GM12878 (cell line): ENCODE data around the gene FAM171A1. TPM values are rescaled to one million over a fixed set of nuclear protein-coding genes. Genes with fewer than 3 reads are reported as not detected.

Experiments used
- ATAC-seq: fragments of 200-7000 bp; cut with Tn5 transposase; 3 replicates; pipeline ENCODE4 v1.9.1; 2020; ENCODE audit warnings: mild to moderate bottlenecking, moderate library complexity
- BruUV-seq: library from RNA; stranded (reverse); fragments of 400-500 nt; replicated peaks from 2 replicates; lab custom pipeline; 2021; lab: Mats Ljungman, UMichigan
- CTCF ChIA-PET: fragments of 300-600 bp; sonication (Branson Sonifier 250); formaldehyde crosslinking; extraction: SDS; loops from one replicate; lab custom pipeline; 2021; ENCODE audit warnings: inconsistent platforms; lab: Yijun Ruan, JAX
- POLR2A ChIA-PET: fragments of 350-600 bp; formaldehyde crosslinking; extraction: SDS; loops from one replicate; lab custom pipeline; 2021; ENCODE audit warnings: inconsistent platforms; lab: Charles Lee
- RAD21 ChIA-PET: fragments of 300-600 bp; sonication (Branson Sonifier 250); formaldehyde crosslinking; loops from one replicate; lab custom pipeline; 2023; ENCODE audit warnings: antibody characterized with exemption; ENCODE audit not compliant: unreplicated experiment; lab: Charles Lee
- SMC1A ChIA-PET: fragments of 300-600 bp; sonication (Branson Sonifier 250); formaldehyde crosslinking; loops from one replicate; lab custom pipeline; 2023; ENCODE audit not compliant: unreplicated experiment, uncharacterized antibody; lab: Charles Lee
- DNase-seq: peaks from one replicate; pipeline ENCODE4 v3.0.0-alpha.2; 2011; ENCODE audit warnings: low read depth, low spot score
- FAIRE-seq: peaks from 3 replicates; lab custom pipeline; 2011; peaks lifted over from hg19 to GRCh38; lab: Jason Lieb, UNC
- H2AFZ ChIP-seq: 2 replicates; pipeline ENCODE4 v1.6.0; 2011; ENCODE audit warnings: low read depth, low read length, control low read depth; ENCODE audit not compliant: control insufficient read depth
- H3K27ac ChIP-seq: 2 replicates; pipeline ENCODE4 v1.5.1; 2011; ENCODE audit warnings: control low read depth; ENCODE audit not compliant: control insufficient read depth, insufficient read depth
- H3K27me3 ChIP-seq, 2 experiments: replicated peaks in 1 of 2; 2 replicates each; pipeline versions ENCODE4 v1.6.0 to v1.6.1; 2011; ENCODE audit warnings: low read length in 1 of 2; ENCODE audit not compliant: control insufficient read depth in 2 of 2, insufficient read depth in 2 of 2
- H3K36me3 ChIP-seq, 2 experiments: 2 replicates each; pipeline ENCODE4 v1.5.1; 2011; ENCODE audit warnings: low read length in 1 of 2; ENCODE audit not compliant: control insufficient read depth in 2 of 2, insufficient read depth in 2 of 2
- H3K4me1 ChIP-seq: 2 replicates; pipeline ENCODE4 v1.6.1; 2011; ENCODE audit warnings: mild to moderate bottlenecking, low read length, moderate library complexity, mixed read lengths; ENCODE audit not compliant: control insufficient read depth, insufficient read depth
- H3K4me2 ChIP-seq: 2 replicates; pipeline ENCODE4 v1.6.0; 2011; ENCODE audit warnings: control low read depth; ENCODE audit not compliant: control insufficient read depth, insufficient read depth
- H3K4me3 ChIP-seq: fragments of 200-600 bp; sonication (generic); 2 replicates; pipeline ENCODE4 v1.5.1; 2016
- H3K79me2 ChIP-seq: 2 replicates; pipeline ENCODE4 v1.6.0; 2011; ENCODE audit warnings: low read length; ENCODE audit not compliant: control insufficient read depth, insufficient read depth
- H3K9ac ChIP-seq: 2 replicates; pipeline ENCODE4 v1.8.0; 2011; ENCODE audit warnings: low read length, control low read depth, mixed read lengths; ENCODE audit not compliant: control insufficient read depth, insufficient read depth
- H3K9me3 ChIP-seq: replicated peaks from 3 replicates; pipeline ENCODE4 v1.5.1; 2011; ENCODE audit warnings: mild to moderate bottlenecking, low read length; ENCODE audit not compliant: control insufficient read depth, insufficient read depth
- H4K20me1 ChIP-seq: 2 replicates; pipeline ENCODE4 v1.6.0; 2011; ENCODE audit not compliant: control insufficient read depth, insufficient read depth
- HDAC6 ChIP-seq: fragments of 200-600 bp; sonication (generic); IDR thresholded peaks from one replicate; pipeline ENCODE4 v1.8.0; 2017; ENCODE audit warnings: antibody characterized with exemption; ENCODE audit not compliant: unreplicated experiment
- KAT2A ChIP-seq: conservative IDR thresholded peaks from 2 replicates; pipeline ENCODE4 v1.6.1; 2011; ENCODE audit warnings: low read depth, low read length; ENCODE audit not compliant: control insufficient read depth
- MTA2 ChIP-seq: fragments of 450-650 bp; IDR thresholded peaks from 2 replicates; pipeline ENCODE4 v1.6.1; 2016; ENCODE audit warnings: low read depth, mild to moderate bottlenecking, moderate library complexity
- MYC ChIP-seq: IDR thresholded peaks from 2 replicates; pipeline ENCODE4 v1.6.1; 2011; ENCODE audit warnings: mild to moderate bottlenecking, low read length, moderate library complexity, inconsistent platforms; ENCODE audit not compliant: insufficient read depth, insufficient replicate concordance, insufficient read length, severe bottlenecking
- NR2F1 ChIP-seq: fragments of 450-650 bp; conservative IDR thresholded peaks from 2 replicates; pipeline ENCODE4 v1.6.1; 2017; ENCODE audit warnings: mild to moderate bottlenecking
- POLR2AphosphoS5 ChIP-seq: IDR thresholded peaks from 2 replicates; pipeline ENCODE4 v1.6.1; 2011; ENCODE audit warnings: mild to moderate bottlenecking, low read length, inconsistent platforms
- TCF12 ChIP-seq: IDR thresholded peaks from 2 replicates; pipeline ENCODE4 v1.6.1; 2011; ENCODE audit warnings: low read depth, mild to moderate bottlenecking, low read length
- TCF3 ChIP-seq: IDR thresholded peaks from 2 replicates; pipeline ENCODE4 v1.6.1; 2012; ENCODE audit warnings: low read depth, mild to moderate bottlenecking, low read length, borderline replicate concordance; ENCODE audit not compliant: insufficient read depth
- ZNF217 ChIP-seq: fragments of 450-650 bp; IDR thresholded peaks from 2 replicates; pipeline ENCODE4 v1.6.1; 2017; ENCODE audit warnings: antibody characterized with exemption, mild to moderate bottlenecking
- WGBS: methylation state at CpG from one replicate; pipeline ENCODE4 v1.1.6; 2016; ENCODE audit warnings: low lambda C conversion rate; ENCODE audit not compliant: insufficient replicate concordance, insufficient coverage; ENCODE audit errors: missing lambda C conversion rate; 5-methylcytosine and 5-hydroxymethylcytosine counted together
- in situ Hi-C: fragments of 300-500 bp; cut with MboI; formaldehyde crosslinking; loops from 9 replicates; pipeline ENCODE4 v1.14.3; 2018; ENCODE audit warnings: mixed read lengths
- intact Hi-C: fragments of 100-400 bp; cut with micrococcal nuclease; formaldehyde crosslinking; loops from one replicate; pipeline ENCODE4 v1.14.2; 2022; ENCODE audit not compliant: unreplicated experiment
- polyA plus RNA-seq, 11 experiments: library from polyadenylated mRNA; depleted of rRNA in 4 of 11; unstranded in 6 of 11; stranded (reverse) in 5 of 11; fragments of >200 nt; fragmentation: Nextera tagmentation in 4 of 11; fragmentation: Illumina TruSeq in 1 of 11; extraction: Ambion mirVana in 4 of 11; extraction: Trizol in 1 of 11; gene quantifications; 1 replicate in 1 of 11; 2 replicates in 10 of 11; pipeline versions ENCODE4 v1.2.1 to v1.2.3, GENCODE V29; 2011 to 2016; ENCODE audit warnings: inconsistent platforms in 2 of 11, missing spikeins in 2 of 11, low read depth in 1 of 11
- total RNA-seq, 4 experiments: library from RNA; depleted of rRNA in 3 of 4; stranded (reverse); fragments of >200 nt in 3 of 4; fragmentation: Illumina TruSeq in 1 of 4; extraction: Trizol in 1 of 4; gene quantifications; 2 replicates each; pipeline versions ENCODE4 v1.2.1 to v1.2.3, GENCODE V29; 2013 to 2021
- TF ChIP-seq, protein P1 (sequence below): fragments of 150-350 bp; IDR thresholded peaks from 2 replicates; pipeline ENCODE4 v1.6.1; 2014; ENCODE audit warnings: mild to moderate bottlenecking, low read depth, low read length
- TF ChIP-seq, protein P2 (sequence below), 3 experiments: IDR thresholded peaks in 2 of 3; conservative IDR thresholded peaks in 1 of 3; 2 replicates each; pipeline ENCODE4 v1.5.1; 2011; ENCODE audit warnings: low read depth in 3 of 3, low read length in 3 of 3, mild to moderate bottlenecking in 3 of 3, control low read depth in 2 of 3, moderate library complexity in 2 of 3, inconsistent platforms in 1 of 3, mixed read lengths in 1 of 3; ENCODE audit not compliant: control insufficient read depth in 2 of 3, insufficient read depth in 1 of 3; ENCODE audit errors: extremely low read depth in 1 of 3

FAM171A1 gene
- total and polyA plus RNA-seq, 10 of the 15 experiments (the other 5 are each of a cell fraction or from before 2014, with no cell fraction given), result 0.05 to 0.28 (median 0.10) TPM; not detected in 1

DNA sequence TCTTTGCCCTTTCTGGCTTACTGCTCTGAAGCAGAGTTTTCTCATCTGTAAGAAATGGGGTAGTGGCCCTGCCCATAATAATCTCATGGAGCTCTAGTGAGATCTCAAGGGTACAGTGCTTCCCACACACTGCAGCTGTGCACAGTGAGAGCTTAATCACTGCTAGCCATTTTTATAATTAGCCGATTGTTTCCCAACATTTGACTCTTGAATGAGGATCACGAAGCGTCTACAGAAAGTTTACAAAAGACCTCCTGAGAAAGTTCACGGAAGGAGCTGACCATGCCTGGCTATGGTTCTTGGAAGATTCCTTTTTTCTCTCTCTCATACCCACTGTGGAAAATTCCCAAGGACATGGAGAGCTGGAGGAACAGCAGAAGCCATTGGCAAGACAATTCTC is 70.4 kb downstream of the FAM171A1 start:
- SMC1A ChIA-PET, result interaction anchor here (0.8 kb wide), 1 partner anchor 129 kb away, joined by 3 read pairs; no protein-coding TSS in a partner anchor
- POLR2A ChIA-PET, result no interaction called here
- Histone ChIP-seq H2AFZ (no peak overlapping the region), H3K4me3 (no peak overlapping the region), H3K9me3 (no peaks in the 10 kb centered on the region), H3K79me2 (no peaks in the 10 kb centered on the region), H3K4me1 (no peaks in the 10 kb centered on the region), H3K9ac (no peak overlapping the region), H3K27me3 (peaks cover 0 to 1% of the 10 kb centered on the region in 2 experiments; a peak in 1 of 4 replicates), H3K4me2 (no peak overlapping the region), H3K36me3 (no peaks in the 10 kb centered on the region), H4K20me1 (no peaks in the 10 kb centered on the region), H3K27ac (no peak overlapping the region)
- intact Hi-C loops (no loop called here), in situ Hi-C loops (no loop called here)
- TF ChIP-seq, protein P1, sequence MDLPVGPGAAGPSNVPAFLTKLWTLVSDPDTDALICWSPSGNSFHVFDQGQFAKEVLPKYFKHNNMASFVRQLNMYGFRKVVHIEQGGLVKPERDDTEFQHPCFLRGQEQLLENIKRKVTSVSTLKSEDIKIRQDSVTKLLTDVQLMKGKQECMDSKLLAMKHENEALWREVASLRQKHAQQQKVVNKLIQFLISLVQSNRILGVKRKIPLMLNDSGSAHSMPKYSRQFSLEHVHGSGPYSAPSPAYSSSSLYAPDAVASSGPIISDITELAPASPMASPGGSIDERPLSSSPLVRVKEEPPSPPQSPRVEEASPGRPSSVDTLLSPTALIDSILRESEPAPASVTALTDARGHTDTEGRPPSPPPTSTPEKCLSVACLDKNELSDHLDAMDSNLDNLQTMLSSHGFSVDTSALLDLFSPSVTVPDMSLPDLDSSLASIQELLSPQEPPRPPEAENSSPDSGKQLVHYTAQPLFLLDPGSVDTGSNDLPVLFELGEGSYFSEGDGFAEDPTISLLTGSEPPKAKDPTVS, result no peak
- no peak for TF ChIP-seq TCF3
- no peak for TF ChIP-seq MTA2
- TF ChIP-seq MYC, result no peak
- no peak for TF ChIP-seq KAT2A
- 48% methylated on average over 4 of the region's 4 CpGs for WGBS
- no TSS peak for BruUV-seq
- ATAC-seq (no peak), FAIRE-seq (no peak), DNase-seq (no peak)
- RAD21 ChIA-PET, result interaction anchor here (0.6 kb wide), 1 partner anchor 106 kb away, joined by 3 read pairs; no protein-coding TSS in a partner anchor
- CTCF ChIA-PET, result no interaction called here

DNA sequence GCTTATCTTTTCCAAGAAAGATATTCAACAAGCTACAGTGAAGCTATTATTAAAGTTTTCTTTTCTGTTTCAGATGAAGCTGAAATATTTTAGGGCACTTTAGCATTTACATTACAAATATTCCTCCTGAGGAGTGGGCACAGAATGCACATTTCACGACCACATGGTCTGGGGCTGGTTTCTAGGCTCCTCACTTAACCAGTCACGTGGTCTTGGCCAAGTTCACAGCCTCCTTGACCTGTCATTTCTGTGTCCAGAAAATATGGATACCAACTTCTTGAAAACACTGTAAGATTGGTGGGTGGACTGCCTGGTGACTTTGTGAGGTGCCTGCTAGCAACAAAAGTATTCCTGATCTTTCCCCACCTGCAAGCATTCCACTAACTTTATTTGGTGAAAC is 70.9 kb downstream of the FAM171A1 start:
- no peaks in the 10 kb centered on the region for H3K9me3 ChIP-seq
- peaks cover 0 to 1% of the 10 kb centered on the region in 2 experiments; a peak in 1 of 4 replicates for H3K27me3 ChIP-seq
- H4K20me1 ChIP-seq, result no peaks in the 10 kb centered on the region
- no peaks in the 10 kb centered on the region for H3K36me3 ChIP-seq
- H3K79me2 ChIP-seq, result no peaks in the 10 kb centered on the region
- DNase-seq (no peak), FAIRE-seq (no peak), ATAC-seq (no peak)
- intact Hi-C loops (no loop called here), in situ Hi-C loops (no loop called here)
- ChIA-PET SMC1A (no interaction called here), CTCF (no interaction called here), POLR2A (no interaction called here), RAD21 (interaction anchor here (0.6 kb wide), 1 partner anchor 107 kb away, joined by 3 read pairs; no protein-coding TSS in a partner anchor)
- H3K27ac ChIP-seq, result no peak overlapping the region
- H3K4me2 ChIP-seq, result no peak overlapping the region
- BruUV-seq, result no TSS peak
- no peak overlapping the region for H3K4me3 ChIP-seq
- no peak overlapping the region for H2AFZ ChIP-seq
- no peak overlapping the region for H3K9ac ChIP-seq
- no peaks in the 10 kb centered on the region for H3K4me1 ChIP-seq
- WGBS, result 3% methylated on average over 2 of the region's 2 CpGs
- no peak for TF ChIP-seq ZNF217
- TF ChIP-seq MTA2, result no peak
- TF ChIP-seq HDAC6, result no peak
- TF ChIP-seq, protein P2, sequence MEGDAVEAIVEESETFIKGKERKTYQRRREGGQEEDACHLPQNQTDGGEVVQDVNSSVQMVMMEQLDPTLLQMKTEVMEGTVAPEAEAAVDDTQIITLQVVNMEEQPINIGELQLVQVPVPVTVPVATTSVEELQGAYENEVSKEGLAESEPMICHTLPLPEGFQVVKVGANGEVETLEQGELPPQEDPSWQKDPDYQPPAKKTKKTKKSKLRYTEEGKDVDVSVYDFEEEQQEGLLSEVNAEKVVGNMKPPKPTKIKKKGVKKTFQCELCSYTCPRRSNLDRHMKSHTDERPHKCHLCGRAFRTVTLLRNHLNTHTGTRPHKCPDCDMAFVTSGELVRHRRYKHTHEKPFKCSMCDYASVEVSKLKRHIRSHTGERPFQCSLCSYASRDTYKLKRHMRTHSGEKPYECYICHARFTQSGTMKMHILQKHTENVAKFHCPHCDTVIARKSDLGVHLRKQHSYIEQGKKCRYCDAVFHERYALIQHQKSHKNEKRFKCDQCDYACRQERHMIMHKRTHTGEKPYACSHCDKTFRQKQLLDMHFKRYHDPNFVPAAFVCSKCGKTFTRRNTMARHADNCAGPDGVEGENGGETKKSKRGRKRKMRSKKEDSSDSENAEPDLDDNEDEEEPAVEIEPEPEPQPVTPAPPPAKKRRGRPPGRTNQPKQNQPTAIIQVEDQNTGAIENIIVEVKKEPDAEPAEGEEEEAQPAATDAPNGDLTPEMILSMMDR (IDR thresholded peaks at IDR 0.05 in 2 of 3, conservative IDR thresholded peaks at IDR 0.05 in 1 of 3; ENCODE audit: control insufficient read depth in 2 of 3, extremely low read depth in 1 of 3, insufficient read depth in 1 of 3, low read depth in 3 of 3, low read length in 3 of 3), result no peak
- no peak for TF ChIP-seq TCF12
- TF ChIP-seq POLR2AphosphoS5, result no peak
- TF ChIP-seq NR2F1, result no peak
